Activated CD8-positive, alpha-beta memory T cell treated with anti-CD3 and anti-CD28 coated beads, Interleukin-2, amount 50 U/mL, for 24 hours (primary cell): ENCODE measurements around the gene TAGLN2.

ENCODE experiments used
- DNase-seq: peaks from one replicate; pipeline ENCODE4 v3.0.0-alpha.2; 2020; ENCODE audit errors: extremely low read depth

TAGLN2 gene

DNA sequence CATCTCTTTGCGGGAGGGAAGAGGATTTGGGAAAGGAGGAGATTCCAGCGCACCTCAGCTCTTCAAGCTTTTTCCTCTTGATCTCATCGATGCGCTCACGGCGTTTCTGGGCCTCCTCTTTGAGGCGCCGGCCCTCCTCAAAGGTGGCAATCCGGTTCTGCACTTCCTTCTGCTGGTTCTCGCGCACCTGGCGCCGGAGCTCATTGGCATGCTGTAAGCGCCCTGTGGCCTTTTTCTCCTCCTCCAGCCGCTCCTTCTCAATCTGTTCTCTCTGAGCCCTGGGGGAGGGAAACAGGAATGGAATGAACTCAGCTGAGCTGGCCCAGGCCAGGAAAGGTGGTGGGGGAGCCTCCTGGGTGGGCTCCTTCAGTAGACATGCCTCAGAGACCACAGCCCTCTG is 52.4 kb downstream of the TAGLN2 start:
- DNase-seq, result no peak

DNA sequence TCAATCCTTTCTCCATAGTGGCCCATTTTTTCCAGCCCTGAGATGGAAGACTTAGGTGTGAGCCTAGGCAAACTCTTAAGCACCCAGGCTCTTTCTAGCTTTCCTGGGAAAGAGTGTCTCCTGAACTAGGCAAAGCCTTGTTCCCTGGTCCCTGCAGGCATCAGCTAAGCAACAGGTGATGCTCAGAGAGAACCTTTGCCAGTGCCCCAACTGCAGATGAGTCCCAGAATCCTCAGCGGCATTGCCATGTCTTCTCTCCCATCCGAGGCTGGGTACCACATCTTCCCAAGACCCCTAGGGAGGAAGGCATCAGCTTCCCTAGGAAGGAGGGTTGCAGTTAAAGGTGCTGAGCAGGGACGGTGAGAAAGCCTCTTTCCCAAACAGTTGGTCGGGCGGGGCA is 54.6 kb downstream of the TAGLN2 start:
- DNase-seq, result no peak

DNA sequence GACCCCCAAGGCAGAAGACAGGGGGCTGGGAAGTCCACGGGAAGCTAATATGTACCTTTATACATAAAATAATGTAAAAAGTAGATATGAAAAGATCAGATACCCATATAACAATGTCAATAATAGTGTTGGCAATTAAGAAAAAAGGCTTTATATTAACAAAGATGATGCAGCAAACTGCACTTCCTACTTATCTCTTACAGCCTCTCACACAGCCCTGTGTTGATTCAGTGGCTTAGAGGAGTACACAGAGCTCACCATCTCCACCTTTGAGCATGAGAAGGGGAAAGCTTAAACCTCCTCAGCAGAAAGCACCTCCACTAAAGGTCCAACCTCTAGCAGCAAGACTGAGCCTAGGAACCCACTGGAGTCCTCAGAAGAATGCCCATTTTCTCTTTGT is 55.7 kb downstream of the TAGLN2 start:
- no peak for DNase-seq

DNA sequence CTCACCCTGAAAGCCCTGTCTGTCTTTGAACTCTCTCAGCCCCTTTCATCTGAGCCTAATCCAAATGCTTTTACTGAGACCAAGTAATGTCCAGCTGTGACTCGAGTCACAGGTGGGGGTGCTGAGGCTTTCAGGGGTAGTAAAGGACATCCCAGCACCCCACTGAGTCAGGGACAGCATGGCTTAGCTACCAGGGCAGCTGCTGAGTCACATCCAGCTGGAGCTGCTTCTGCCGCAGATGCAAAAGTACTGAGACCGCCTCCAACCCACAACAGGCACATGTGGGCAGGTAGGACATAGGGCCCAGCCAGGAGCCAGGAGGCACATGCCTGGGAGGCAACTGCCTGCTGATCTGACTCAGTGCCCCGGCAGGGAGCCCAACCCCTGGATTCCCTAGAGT is 56.1 kb downstream of the TAGLN2 start:
- DNase-seq, result no peak

DNA sequence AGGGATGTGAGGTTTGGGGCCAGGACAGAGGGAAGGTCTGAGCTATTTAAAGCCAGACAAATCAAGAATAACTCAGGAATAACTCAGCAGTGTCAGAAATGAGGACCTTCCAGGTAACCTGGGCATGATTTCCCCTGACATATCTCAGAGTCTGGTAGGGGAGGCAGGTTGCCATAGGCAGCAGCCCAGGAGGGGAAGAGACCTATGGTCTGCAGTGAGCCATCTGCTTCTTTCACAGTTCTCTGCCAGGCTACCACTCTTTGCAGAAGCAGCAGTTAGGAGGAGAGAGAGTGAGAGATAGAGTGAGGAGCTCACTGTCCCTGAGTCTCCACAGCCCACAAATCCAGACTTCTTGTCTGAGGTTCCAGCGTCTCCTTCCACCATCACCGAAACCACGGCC is 56.5 kb downstream of the TAGLN2 start:
- no peak for DNase-seq
